ENCODE measurements around the gene KRT40.

- TF ChIP-seq TAF1 (IDR thresholded peaks at IDR 0.05; ENCODE audit: borderline replicate concordance, low read depth, low read length) (no peak), POLR2A (IDR thresholded peaks at IDR 0.05; ENCODE audit: low read depth, low read length) (no peak), POLR2AphosphoS5 (IDR thresholded peaks at IDR 0.05; ENCODE audit: low read depth, low read length) (no peak)
Measured at GRCh38 chr17:40995116-40995515, 11.0 kb upstream of the KRT40 start.
